Transverse colon (tissue), 3 donors: ENCODE measurements around the gene GLE1.
"Not testable (repeated sequence)": the region's sequence is repeated elsewhere in the genome, so short reads cannot be mapped to it uniquely, and the experiment has no call there.

ENCODE experiments used
- CTCF ChIP-seq, 5 experiments: fragments of 200-600 bp in 3 of 5; fragments of 450-650 bp in 2 of 5; sonication (generic) in 3 of 5; IDR thresholded peaks; 1 replicate in 2 of 5; 2 replicates in 3 of 5; pipeline ENCODE4 v1.5.1; 2016 to 2017; ENCODE audit warnings: antibody characterized with exemption in 5 of 5, inconsistent platforms in 3 of 5, mild to moderate bottlenecking in 2 of 5, moderate library complexity in 1 of 5
- POLR2A ChIP-seq: fragments of 450-650 bp; IDR thresholded peaks from one replicate; pipeline ENCODE4 v1.6.1; 2016; ENCODE audit warnings: antibody characterized with exemption, mild to moderate bottlenecking, moderate library complexity

GRCh38 chr9:128503415-128503825, 1.1 kb upstream of the GLE1 start:
- TF ChIP-seq CTCF (IDR thresholded peaks at IDR 0.05); POLR2A: not testable (repeated sequence)
